HepG2 (cell line): Measurements from ENCODE around the gene IFI27L2.

Experiments used
- HES4 ChIP-seq: sonication (generic); formaldehyde crosslinking; IDR thresholded peaks from 2 replicates; pipeline ENCODE4 v1.9.0; 2021; ENCODE audit warnings: mild to moderate bottlenecking, missing genetic modification reagents, borderline replicate concordance
- ISX ChIP-seq: sonication (generic); formaldehyde crosslinking; conservative IDR thresholded peaks from 2 replicates; pipeline ENCODE4 v1.5.0; 2020; ENCODE audit warnings: missing genetic modification reagents
- RAD21 ChIP-seq: fragments of 450-650 bp; formaldehyde crosslinking; IDR thresholded peaks from 2 replicates; pipeline ENCODE4 v1.5.0; 2020; ENCODE audit warnings: mild to moderate bottlenecking
- TEAD3 ChIP-seq: optimal IDR thresholded peaks from 2 replicates; pipeline ENCODE3; 2016; ENCODE audit warnings: borderline replicate concordance
- ZNF136 ChIP-seq: sonication (generic); formaldehyde crosslinking; IDR thresholded peaks from 2 replicates; pipeline ENCODE4 v1.8.1; 2022; ENCODE audit warnings: low read depth, mild to moderate bottlenecking, moderate library complexity, missing genetic modification reagents

GRCh38 chr14:94161981-94162380, 32.6 kb upstream of the IFI27L2 start:
- TF ChIP-seq RAD21 (CRISPR knock-in tag): no peak
- TF ChIP-seq TEAD3: no peak
- TF ChIP-seq ZNF136 (CRISPR knock-in tag): no peak
- no peak for TF ChIP-seq HES4 (CRISPR knock-in tag)
- TF ChIP-seq ISX (CRISPR knock-in tag): no peak
